Loucy (cell line): ENCODE data around the gene LRRN2.

ENCODE experiments used
- H2AFZ ChIP-seq: fragments of 200-600 bp; sonication (generic); 2 replicates; pipeline ENCODE4 v1.6.0; 2016; ENCODE audit warnings: antibody characterized with exemption, mild to moderate bottlenecking, low read length, moderate library complexity
- H3F3A ChIP-seq: fragments of 200-600 bp; 2 replicates; pipeline ENCODE4 v1.6.0; 2016; ENCODE audit warnings: antibody characterized with exemption, low read depth, mild to moderate bottlenecking
- H3K27me3 ChIP-seq: fragments of 200-600 bp; sonication (generic); 2 replicates; pipeline ENCODE4 v1.6.1; 2014; ENCODE audit warnings: low read length, mild to moderate bottlenecking; ENCODE audit not compliant: insufficient read depth, poor library complexity, severe bottlenecking
- H3K36me3 ChIP-seq: fragments of 200-600 bp; sonication (generic); 2 replicates; pipeline ENCODE4 v1.6.1; 2016; ENCODE audit warnings: low read length; ENCODE audit not compliant: insufficient read depth
- H3K4me1 ChIP-seq: fragments of 200-600 bp; sonication (generic); 2 replicates; pipeline ENCODE4 v1.5.1; 2014; ENCODE audit warnings: low read length, mild to moderate bottlenecking; ENCODE audit not compliant: insufficient read depth, poor library complexity, severe bottlenecking
- H3K4me2 ChIP-seq: fragments of 200-600 bp; sonication (generic); 2 replicates; pipeline ENCODE4 v1.6.0; 2014; ENCODE audit warnings: antibody characterized with exemption, low read length, low read depth, mild to moderate bottlenecking; ENCODE audit not compliant: poor library complexity, severe bottlenecking
- H3K4me3 ChIP-seq: fragments of 200-600 bp; sonication (generic); 2 replicates; pipeline ENCODE4 v1.5.1; 2014; ENCODE audit warnings: low read length, mild to moderate bottlenecking, mixed read lengths; ENCODE audit not compliant: poor library complexity, severe bottlenecking
- H3K79me2 ChIP-seq: fragments of 200-600 bp; sonication (generic); 2 replicates; pipeline ENCODE4 v1.6.1; 2014; ENCODE audit warnings: low read length; ENCODE audit not compliant: insufficient read depth
- H3K9ac ChIP-seq: fragments of 200-600 bp; sonication (generic); 2 replicates; pipeline ENCODE4 v1.6.0; 2014; ENCODE audit warnings: mild to moderate bottlenecking, low read depth, low read length, moderate library complexity; ENCODE audit not compliant: poor library complexity, severe bottlenecking
- H3K9me2 ChIP-seq: fragments of 200-600 bp; sonication (generic); replicated peaks from 2 replicates; pipeline ENCODE4 v1.6.1; 2016; ENCODE audit warnings: low read depth, low read length, mixed read lengths
- H3K9me3 ChIP-seq: fragments of 200-600 bp; sonication (generic); 2 replicates; pipeline ENCODE4 v1.6.1; 2014; ENCODE audit warnings: mild to moderate bottlenecking, antibody characterized with exemption, low read length, low read depth; ENCODE audit not compliant: insufficient read depth
- H4K20me1 ChIP-seq: fragments of 200-600 bp; sonication (generic); 2 replicates; pipeline ENCODE4 v1.6.0; 2014; ENCODE audit warnings: antibody characterized with exemption, low read length, mild to moderate bottlenecking; ENCODE audit not compliant: insufficient read depth, poor library complexity, severe bottlenecking
- EZH2phosphoT487 ChIP-seq: fragments of 200-600 bp; IDR thresholded peaks from 2 replicates; pipeline ENCODE4 v1.6.1; 2018; ENCODE audit warnings: antibody characterized with exemption, mild to moderate bottlenecking, moderate library complexity, borderline replicate concordance
- TF ChIP-seq, protein P1 (sequence below): fragments of 200-600 bp; sonication (generic); conservative IDR thresholded peaks from 2 replicates; pipeline ENCODE4 v1.5.1; 2014; ENCODE audit warnings: mild to moderate bottlenecking, antibody characterized with exemption, low read length

Gene LRRN2

DNA sequence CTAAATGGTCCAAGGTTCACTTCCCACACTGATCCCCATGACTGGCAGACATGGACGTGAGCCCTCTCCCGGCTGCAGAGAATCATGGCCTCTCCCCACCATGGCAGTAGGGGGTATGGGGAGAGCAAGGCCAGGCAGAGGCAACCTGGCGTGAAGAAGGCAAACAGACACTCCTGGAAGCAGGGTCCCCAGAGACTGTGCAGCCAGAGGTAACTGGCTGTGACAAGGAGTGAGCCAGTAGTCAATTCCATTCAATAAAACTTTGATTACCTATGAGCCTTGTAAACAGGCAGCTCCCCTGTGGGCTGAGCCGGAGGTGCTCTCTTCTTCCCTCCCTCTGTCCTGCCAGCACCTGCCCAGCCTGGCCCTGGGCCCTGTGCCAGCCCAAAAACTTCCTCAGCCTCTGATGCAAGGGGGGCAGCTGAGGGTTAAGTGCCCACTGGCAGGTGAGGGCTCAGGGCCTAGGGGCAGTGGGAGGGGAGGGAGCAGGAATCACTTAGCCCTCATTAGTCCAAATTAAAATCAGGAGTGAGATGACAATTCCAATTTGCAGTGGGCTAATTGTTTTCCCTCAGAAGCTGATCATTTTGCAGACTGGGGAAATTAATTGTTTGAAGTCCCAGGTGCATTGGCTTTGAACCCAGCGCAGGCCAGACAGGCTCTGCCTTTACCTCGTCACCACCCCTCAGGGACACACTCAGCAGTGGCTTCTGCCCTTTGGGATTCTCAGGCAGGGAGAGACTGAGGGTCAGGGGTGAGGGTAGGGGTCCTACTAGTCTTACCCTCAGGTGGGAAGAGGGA, 35.6 kb downstream of the LRRN2 start:
- no peak overlapping the region for H2AFZ ChIP-seq
- no peaks in the 10 kb centered on the region for H3K79me2 ChIP-seq
- TF ChIP-seq EZH2phosphoT487: no peak
- TF ChIP-seq, protein P1, sequence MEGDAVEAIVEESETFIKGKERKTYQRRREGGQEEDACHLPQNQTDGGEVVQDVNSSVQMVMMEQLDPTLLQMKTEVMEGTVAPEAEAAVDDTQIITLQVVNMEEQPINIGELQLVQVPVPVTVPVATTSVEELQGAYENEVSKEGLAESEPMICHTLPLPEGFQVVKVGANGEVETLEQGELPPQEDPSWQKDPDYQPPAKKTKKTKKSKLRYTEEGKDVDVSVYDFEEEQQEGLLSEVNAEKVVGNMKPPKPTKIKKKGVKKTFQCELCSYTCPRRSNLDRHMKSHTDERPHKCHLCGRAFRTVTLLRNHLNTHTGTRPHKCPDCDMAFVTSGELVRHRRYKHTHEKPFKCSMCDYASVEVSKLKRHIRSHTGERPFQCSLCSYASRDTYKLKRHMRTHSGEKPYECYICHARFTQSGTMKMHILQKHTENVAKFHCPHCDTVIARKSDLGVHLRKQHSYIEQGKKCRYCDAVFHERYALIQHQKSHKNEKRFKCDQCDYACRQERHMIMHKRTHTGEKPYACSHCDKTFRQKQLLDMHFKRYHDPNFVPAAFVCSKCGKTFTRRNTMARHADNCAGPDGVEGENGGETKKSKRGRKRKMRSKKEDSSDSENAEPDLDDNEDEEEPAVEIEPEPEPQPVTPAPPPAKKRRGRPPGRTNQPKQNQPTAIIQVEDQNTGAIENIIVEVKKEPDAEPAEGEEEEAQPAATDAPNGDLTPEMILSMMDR: no peak
- no peaks in the 10 kb centered on the region for H3K9me3 ChIP-seq
- no peak overlapping the region for H3K4me3 ChIP-seq
- no peaks in the 10 kb centered on the region for H3K4me1 ChIP-seq
- no peak overlapping the region for H3K9ac ChIP-seq
- no peaks in the 10 kb centered on the region for H4K20me1 ChIP-seq
- no peak overlapping the region for H3K4me2 ChIP-seq
- no peaks in the 10 kb centered on the region for H3F3A ChIP-seq
- H3K36me3 ChIP-seq: no peaks in the 10 kb centered on the region
- H3K9me2 ChIP-seq: no peaks in the 10 kb centered on the region
- H3K27me3 ChIP-seq: no peaks in the 10 kb centered on the region

DNA sequence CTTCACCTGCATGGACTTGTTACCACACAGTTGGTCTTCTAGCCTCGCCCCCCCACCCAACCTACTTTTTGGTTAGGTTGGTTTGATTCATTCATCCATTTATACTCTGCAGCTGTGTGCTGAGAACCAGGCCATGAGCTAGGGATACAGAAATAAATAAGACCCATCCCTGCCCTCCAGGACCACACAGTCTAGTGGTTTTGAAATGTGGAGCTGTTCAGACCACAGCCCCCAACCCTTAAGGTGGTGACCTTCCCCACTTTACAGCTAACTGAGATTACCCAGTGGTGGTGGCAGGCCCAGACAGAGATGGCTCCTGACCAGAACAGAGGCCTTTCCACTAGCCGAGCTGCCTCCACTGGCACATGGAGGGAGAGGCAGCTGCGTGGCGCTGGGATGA, 37.0 kb downstream of the LRRN2 start:
- Histone ChIP-seq H3K36me3 (no peaks in the 10 kb centered on the region), H3K9ac (no peak overlapping the region), H3K4me2 (no peak overlapping the region), H4K20me1 (no peaks in the 10 kb centered on the region), H3K4me1 (no peaks in the 10 kb centered on the region), H2AFZ (no peak overlapping the region), H3K9me3 (no peaks in the 10 kb centered on the region), H3K9me2 (no peaks in the 10 kb centered on the region), H3K4me3 (no peak overlapping the region), H3K27me3 (no peaks in the 10 kb centered on the region), H3K79me2 (no peaks in the 10 kb centered on the region), H3F3A (no peaks in the 10 kb centered on the region)
- no peak for TF ChIP-seq EZH2phosphoT487
- TF ChIP-seq, protein P1: no peak

DNA sequence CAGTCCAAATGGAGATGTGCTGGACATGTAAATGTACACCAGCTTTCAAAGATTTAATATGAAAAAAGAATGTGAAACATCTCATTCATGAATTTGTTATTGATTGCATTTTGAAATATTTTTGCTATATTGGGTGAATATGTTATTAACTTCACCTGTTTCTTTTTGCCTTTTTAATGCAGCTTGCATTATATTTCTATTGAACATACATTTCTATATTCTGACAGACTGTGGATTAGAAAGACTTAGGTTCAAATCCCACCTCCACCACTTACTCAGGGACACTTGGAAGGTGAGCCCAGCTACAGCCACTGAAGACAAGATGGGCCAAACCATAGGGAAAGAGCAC, 37.8 kb downstream of the LRRN2 start:
- Histone ChIP-seq H3K79me2 (no peaks in the 10 kb centered on the region), H3K9me3 (no peaks in the 10 kb centered on the region), H3K9ac (no peak overlapping the region), H3K27me3 (no peaks in the 10 kb centered on the region), H4K20me1 (no peaks in the 10 kb centered on the region), H3K4me3 (no peak overlapping the region), H3F3A (no peaks in the 10 kb centered on the region), H2AFZ (no peak overlapping the region), H3K4me1 (no peaks in the 10 kb centered on the region), H3K4me2 (no peak overlapping the region), H3K36me3 (no peaks in the 10 kb centered on the region), H3K9me2 (no peaks in the 10 kb centered on the region)
- TF ChIP-seq, protein P1: no peak
- TF ChIP-seq EZH2phosphoT487: no peak
